GM12875 (cell line): Measurements from ENCODE around the gene GTSF1L.

Experiments used
- H3K4me3 ChIP-seq: one replicate; pipeline ENCODE4 v1.5.1; 2011; ENCODE audit warnings: low read depth, low read length, control low read depth
- CTCF ChIP-seq: IDR thresholded peaks from 2 replicates; pipeline ENCODE4 v1.5.1; 2011; ENCODE audit warnings: low read depth, mild to moderate bottlenecking, control low read depth, inconsistent platforms, low read length, moderate library complexity, borderline replicate concordance; ENCODE audit not compliant: insufficient read depth

GTSF1L gene

GRCh38 chr20:43724383-43724782, 2.4 kb downstream of the GTSF1L start:
- no peak overlapping the region for H3K4me3 ChIP-seq
- no peak for TF ChIP-seq CTCF

DNA sequence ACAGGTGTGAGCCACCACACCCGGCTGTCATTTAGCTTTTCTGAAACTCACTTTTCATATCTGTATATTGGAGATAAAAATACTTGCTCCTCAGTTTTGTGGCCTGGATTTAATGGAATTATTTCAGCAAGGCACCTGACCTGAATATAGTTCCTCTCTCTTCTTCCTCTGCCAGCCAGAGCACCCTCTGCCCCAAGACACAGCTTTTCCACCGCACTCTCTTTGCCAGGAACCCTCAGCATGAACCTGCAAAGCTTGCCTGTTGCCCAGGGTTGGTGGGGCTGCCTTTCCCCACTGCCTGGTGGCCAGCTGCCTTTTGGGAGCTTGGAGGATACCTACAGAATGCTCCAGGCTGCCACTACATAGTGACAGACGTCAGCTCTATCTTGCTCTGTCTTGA, 3.1 kb downstream of the GTSF1L start:
- no peak for TF ChIP-seq CTCF
- H3K4me3 ChIP-seq: no peak overlapping the region

- no peak for TF ChIP-seq CTCF
- no peak overlapping the region for H3K4me3 ChIP-seq
These were observed 3.6 kb downstream of the GTSF1L start for GRCh38 chr20:43723186-43723585.

DNA sequence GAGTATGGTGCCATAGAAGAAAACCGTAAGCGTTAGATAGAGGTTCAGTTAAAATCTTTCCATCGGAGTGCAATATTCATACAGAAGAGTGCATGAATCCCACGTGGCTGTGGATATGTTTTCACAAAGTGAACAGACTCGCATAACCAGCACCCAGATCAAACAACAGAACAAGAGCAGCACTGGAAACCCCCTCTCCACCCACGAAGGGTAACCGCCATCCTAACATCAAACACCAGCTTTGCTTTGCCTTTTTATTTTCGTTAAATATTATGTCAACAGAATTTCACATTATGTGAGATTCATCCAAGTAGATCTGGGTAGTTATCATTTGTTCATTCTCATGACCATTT, 4.7 kb downstream of the GTSF1L start:
- no peak overlapping the region for H3K4me3 ChIP-seq
- no peak for TF ChIP-seq CTCF

DNA sequence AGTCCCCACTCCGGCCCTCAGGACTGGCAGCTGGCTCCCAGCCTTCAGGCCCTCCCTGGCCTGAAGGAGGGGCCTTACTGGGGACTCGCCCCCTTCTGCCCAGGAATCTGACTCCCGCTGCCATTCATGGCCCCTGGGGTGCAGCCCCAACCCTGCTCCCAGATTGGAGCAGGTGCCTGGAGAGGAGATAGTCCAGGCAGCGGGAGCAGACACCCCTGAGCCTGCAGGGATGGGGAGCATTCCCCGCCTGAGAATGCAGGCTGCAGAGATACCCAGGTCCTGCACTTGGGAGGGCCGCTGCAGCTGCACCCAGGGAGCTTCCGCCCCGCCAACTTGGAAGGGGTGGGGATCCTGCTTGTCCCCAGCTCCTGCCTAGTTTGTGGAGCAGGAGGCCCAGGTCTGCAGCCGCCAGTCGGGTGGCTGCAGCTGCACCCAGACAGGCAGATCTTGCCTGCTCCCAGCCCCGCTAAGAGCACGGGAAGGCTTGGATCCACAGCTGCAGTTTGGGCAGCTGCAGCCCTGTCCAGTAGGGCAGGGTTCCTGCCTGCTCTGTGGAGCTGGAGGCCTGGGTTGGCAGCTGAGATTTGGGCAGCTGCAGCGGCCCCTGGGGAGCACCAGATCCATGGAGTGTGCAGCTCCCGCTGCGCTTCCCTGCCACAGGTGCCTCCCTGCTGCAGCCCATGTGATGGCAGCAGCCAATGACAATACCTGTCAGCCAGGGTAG, 5.2 kb downstream of the GTSF1L start:
- no peak for TF ChIP-seq CTCF
- no peak overlapping the region for H3K4me3 ChIP-seq

DNA sequence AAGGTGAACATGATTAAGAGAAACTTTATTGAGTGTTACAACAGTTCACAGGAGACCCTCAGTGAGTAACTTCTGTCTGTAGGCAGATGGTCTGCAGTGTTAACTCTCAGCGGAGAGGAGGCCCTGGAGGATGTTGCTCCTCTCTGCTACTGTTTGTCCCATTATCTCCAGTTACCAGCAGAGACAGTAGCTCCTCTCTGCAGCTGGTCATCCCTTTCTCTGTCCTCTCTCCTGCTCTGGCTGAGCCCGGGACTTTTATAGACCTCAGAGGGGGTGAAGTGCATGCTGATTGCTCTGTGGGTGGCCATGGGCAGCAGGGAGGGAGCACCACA, 5.7 kb downstream of the GTSF1L start:
- H3K4me3 ChIP-seq: no peak overlapping the region
- no peak for TF ChIP-seq CTCF

DNA sequence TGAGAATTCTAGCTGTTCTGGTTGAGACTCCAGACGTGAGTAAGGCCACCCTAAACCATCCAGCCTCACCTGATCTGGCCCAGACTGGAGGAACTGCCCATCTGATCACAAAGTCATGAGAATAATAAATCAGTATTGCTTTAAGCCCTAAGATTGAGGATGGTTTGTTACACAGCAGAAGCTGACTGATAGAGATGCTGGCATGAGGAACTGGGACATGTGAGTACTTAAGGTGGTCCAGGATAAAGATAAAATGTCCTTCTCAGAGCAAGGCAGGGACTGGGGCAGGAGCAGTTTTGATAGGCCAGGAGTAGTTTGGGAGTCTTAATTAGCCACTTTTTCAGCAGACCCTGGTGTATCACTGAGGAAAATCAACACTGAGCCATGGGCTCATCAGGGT, 6.8 kb downstream of the GTSF1L start:
- no peak for TF ChIP-seq CTCF
- no peak overlapping the region for H3K4me3 ChIP-seq
